ENCODE measurements around the gene PCDH19. TPM values are rescaled to one million over a fixed set of nuclear protein-coding genes. Genes with fewer than 3 reads are reported as not detected.

PCDH19 gene
- total and polyA plus RNA-seq, 2 experiments from 2014 or later = 0.87 to 1.4 TPM

DNA sequence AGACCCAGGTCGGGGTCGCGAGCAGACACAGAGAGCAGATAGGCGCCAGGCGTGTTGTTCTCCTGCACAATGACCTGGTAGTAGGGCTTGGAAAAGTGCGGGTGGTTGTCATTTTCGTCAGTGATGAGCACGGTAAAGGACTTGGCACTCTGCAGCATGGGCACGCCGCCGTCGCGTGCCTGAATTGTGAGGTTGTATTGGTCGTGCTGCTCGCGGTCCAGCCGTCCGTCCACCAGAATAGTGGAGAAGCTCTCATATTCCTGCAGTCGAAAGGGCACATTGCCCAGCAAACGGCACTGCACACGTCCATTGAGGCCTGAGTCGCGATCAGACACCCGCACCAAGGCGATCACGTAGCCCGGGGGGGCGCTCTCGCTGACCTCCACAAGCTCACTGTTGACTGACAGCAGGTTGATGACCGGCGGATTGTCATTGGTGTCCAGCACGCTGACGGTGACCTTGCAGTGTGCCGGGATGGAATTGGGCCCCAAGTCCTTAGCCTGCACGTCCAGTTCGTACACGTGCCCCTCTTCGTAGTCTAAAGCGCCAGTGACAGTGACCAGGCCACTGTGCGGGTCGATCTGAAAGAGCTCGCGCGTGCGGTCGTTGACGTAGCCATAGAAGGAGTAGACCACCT, 2.8 kb downstream of the PCDH19 start:
- peaks cover 7% of the 10 kb centered on the region; the same call in 1 of the 3 replicates for H3K36me3 Mint-ChIP-seq (ENCODE audit: low read depth)
- peaks cover 80% of the 10 kb centered on the region for H3K27me3 Mint-ChIP-seq (ENCODE audit: insufficient read depth, low read depth, poor library complexity)
- Histone ChIP-seq H2AFZ (no peak overlapping the region), H3K27me3 (ENCODE audit: insufficient read depth) (peaks cover 96% of the 10 kb centered on the region), H3K9me2 (ENCODE audit: insufficient read depth) (no peaks in the 10 kb centered on the region), H3K4me3 (peak overlapping the region; percentile 55; the same call in 1 of the 2 replicates), H3K4me2 (peak overlapping the region; percentile 80), H3K36me3 (ENCODE audit: insufficient read depth) (no peaks in the 10 kb centered on the region), H3F3A (replicated peaks; ENCODE audit: low read depth) (0 out of 2 replicates have a peak, but pooled peaks cover 3% of the 10 kb centered on the region), H3K4me1 (ENCODE audit: insufficient read depth) (peaks cover 42% of the 10 kb centered on the region), H3K27ac (ENCODE audit: low read depth) (no peak overlapping the region), H3K79me2 (replicated peaks; ENCODE audit: insufficient read depth) (no peaks in the 10 kb centered on the region), H4K20me1 (replicated peaks; ENCODE audit: insufficient read depth) (no peaks in the 10 kb centered on the region)
- H3K27ac Mint-ChIP-seq = no peak overlapping the region
- ATAC-seq = no peak
- H3K4me1 Mint-ChIP-seq = peaks cover 23% of the 10 kb centered on the region
- peak overlapping the region; percentile 23; the same call in 1 of the 3 replicates for H3K4me3 Mint-ChIP-seq
- peaks cover 9% of the 10 kb centered on the region; the same call in 2 of the 3 replicates for H3K9me3 Mint-ChIP-seq
- TF ChIP-seq ZNF331 (CRISPR knock-in tag; IDR thresholded peaks at IDR 0.05; ENCODE audit: low read depth) = no peak
- no peak for TF ChIP-seq JUNB (IDR thresholded peaks at IDR 0.05; ENCODE audit: unreplicated experiment)
- TF ChIP-seq ZNF114 (CRISPR knock-in tag; IDR thresholded peaks at IDR 0.05) = no peak
- TF ChIP-seq EZH2 (IDR thresholded peaks at IDR 0.05; ENCODE audit: low read depth, unreplicated experiment) = peak; percentile 79
- TF ChIP-seq, protein P1, sequence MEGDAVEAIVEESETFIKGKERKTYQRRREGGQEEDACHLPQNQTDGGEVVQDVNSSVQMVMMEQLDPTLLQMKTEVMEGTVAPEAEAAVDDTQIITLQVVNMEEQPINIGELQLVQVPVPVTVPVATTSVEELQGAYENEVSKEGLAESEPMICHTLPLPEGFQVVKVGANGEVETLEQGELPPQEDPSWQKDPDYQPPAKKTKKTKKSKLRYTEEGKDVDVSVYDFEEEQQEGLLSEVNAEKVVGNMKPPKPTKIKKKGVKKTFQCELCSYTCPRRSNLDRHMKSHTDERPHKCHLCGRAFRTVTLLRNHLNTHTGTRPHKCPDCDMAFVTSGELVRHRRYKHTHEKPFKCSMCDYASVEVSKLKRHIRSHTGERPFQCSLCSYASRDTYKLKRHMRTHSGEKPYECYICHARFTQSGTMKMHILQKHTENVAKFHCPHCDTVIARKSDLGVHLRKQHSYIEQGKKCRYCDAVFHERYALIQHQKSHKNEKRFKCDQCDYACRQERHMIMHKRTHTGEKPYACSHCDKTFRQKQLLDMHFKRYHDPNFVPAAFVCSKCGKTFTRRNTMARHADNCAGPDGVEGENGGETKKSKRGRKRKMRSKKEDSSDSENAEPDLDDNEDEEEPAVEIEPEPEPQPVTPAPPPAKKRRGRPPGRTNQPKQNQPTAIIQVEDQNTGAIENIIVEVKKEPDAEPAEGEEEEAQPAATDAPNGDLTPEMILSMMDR (conservative IDR thresholded peaks at IDR 0.05; ENCODE audit: low read depth in 2 of 2) = 0 out of 4 replicates have a peak, but pooled peaks of 1 of the 2 experiments have one; percentile 5
- DNase-seq (ENCODE audit: low spot score) = peak; percentile 24

DNA sequence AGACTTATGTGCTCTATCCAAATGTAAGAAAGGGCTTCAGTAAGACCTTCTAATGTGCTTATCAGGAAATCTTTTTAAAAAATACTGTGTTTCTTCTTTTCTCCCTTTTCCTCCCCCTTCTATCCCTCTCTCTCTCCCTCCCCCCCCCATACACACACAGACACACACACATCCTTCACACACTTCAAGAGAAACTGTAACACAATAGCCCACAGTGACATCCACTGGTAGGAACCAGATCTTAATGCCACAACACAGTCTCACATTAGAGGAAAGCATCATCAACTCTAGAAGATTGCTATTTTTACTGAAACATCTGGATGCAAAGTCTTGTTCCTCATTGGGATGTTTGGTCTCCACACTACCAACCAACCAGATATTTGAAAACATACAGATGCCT, 4.6 kb downstream of the PCDH19 start:
- H4K20me1 ChIP-seq (replicated peaks; ENCODE audit: insufficient read depth) = no peaks in the 10 kb centered on the region
- no peak overlapping the region for H3K4me2 ChIP-seq
- DNase-seq (ENCODE audit: low spot score) (no peak), ATAC-seq (no peak)
- Mint-ChIP-seq H3K9me3 (peaks cover 9% of the 10 kb centered on the region; the same call in 2 of the 3 replicates), H3K4me3 (no peak overlapping the region), H3K4me1 (peaks cover 19% of the 10 kb centered on the region), H3K27me3 (ENCODE audit: insufficient read depth, low read depth, poor library complexity) (peaks cover 63% of the 10 kb centered on the region), H3K36me3 (ENCODE audit: low read depth) (peaks cover 7% of the 10 kb centered on the region; the same call in 1 of the 3 replicates), H3K27ac (no peak overlapping the region)
- peaks cover 35% of the 10 kb centered on the region for H3K4me1 ChIP-seq (ENCODE audit: insufficient read depth)
- H3K27me3 ChIP-seq (ENCODE audit: insufficient read depth) = peaks cover 96% of the 10 kb centered on the region
- H3K4me3 ChIP-seq = no peak overlapping the region
- H3F3A ChIP-seq (replicated peaks; ENCODE audit: low read depth) = 0 out of 2 replicates have a peak, but pooled peaks cover 3% of the 10 kb centered on the region
- no peaks in the 10 kb centered on the region for H3K9me2 ChIP-seq (ENCODE audit: insufficient read depth)
- H3K36me3 ChIP-seq (ENCODE audit: insufficient read depth) = no peaks in the 10 kb centered on the region
- H3K27ac ChIP-seq (ENCODE audit: low read depth) = no peak overlapping the region
- no peaks in the 10 kb centered on the region for H3K79me2 ChIP-seq (replicated peaks; ENCODE audit: insufficient read depth)
- H2AFZ ChIP-seq = no peak overlapping the region
- no peak for TF ChIP-seq STAT1 (IDR thresholded peaks at IDR 0.05; ENCODE audit: unreplicated experiment)
- TF ChIP-seq, protein P1 (conservative IDR thresholded peaks at IDR 0.05; ENCODE audit: low read depth in 2 of 2) = no peak
- TF ChIP-seq, protein P2, sequence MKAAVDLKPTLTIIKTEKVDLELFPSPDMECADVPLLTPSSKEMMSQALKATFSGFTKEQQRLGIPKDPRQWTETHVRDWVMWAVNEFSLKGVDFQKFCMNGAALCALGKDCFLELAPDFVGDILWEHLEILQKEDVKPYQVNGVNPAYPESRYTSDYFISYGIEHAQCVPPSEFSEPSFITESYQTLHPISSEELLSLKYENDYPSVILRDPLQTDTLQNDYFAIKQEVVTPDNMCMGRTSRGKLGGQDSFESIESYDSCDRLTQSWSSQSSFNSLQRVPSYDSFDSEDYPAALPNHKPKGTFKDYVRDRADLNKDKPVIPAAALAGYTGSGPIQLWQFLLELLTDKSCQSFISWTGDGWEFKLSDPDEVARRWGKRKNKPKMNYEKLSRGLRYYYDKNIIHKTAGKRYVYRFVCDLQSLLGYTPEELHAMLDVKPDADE (IDR thresholded peaks at IDR 0.05) = no peak
- TF ChIP-seq, protein P3, sequence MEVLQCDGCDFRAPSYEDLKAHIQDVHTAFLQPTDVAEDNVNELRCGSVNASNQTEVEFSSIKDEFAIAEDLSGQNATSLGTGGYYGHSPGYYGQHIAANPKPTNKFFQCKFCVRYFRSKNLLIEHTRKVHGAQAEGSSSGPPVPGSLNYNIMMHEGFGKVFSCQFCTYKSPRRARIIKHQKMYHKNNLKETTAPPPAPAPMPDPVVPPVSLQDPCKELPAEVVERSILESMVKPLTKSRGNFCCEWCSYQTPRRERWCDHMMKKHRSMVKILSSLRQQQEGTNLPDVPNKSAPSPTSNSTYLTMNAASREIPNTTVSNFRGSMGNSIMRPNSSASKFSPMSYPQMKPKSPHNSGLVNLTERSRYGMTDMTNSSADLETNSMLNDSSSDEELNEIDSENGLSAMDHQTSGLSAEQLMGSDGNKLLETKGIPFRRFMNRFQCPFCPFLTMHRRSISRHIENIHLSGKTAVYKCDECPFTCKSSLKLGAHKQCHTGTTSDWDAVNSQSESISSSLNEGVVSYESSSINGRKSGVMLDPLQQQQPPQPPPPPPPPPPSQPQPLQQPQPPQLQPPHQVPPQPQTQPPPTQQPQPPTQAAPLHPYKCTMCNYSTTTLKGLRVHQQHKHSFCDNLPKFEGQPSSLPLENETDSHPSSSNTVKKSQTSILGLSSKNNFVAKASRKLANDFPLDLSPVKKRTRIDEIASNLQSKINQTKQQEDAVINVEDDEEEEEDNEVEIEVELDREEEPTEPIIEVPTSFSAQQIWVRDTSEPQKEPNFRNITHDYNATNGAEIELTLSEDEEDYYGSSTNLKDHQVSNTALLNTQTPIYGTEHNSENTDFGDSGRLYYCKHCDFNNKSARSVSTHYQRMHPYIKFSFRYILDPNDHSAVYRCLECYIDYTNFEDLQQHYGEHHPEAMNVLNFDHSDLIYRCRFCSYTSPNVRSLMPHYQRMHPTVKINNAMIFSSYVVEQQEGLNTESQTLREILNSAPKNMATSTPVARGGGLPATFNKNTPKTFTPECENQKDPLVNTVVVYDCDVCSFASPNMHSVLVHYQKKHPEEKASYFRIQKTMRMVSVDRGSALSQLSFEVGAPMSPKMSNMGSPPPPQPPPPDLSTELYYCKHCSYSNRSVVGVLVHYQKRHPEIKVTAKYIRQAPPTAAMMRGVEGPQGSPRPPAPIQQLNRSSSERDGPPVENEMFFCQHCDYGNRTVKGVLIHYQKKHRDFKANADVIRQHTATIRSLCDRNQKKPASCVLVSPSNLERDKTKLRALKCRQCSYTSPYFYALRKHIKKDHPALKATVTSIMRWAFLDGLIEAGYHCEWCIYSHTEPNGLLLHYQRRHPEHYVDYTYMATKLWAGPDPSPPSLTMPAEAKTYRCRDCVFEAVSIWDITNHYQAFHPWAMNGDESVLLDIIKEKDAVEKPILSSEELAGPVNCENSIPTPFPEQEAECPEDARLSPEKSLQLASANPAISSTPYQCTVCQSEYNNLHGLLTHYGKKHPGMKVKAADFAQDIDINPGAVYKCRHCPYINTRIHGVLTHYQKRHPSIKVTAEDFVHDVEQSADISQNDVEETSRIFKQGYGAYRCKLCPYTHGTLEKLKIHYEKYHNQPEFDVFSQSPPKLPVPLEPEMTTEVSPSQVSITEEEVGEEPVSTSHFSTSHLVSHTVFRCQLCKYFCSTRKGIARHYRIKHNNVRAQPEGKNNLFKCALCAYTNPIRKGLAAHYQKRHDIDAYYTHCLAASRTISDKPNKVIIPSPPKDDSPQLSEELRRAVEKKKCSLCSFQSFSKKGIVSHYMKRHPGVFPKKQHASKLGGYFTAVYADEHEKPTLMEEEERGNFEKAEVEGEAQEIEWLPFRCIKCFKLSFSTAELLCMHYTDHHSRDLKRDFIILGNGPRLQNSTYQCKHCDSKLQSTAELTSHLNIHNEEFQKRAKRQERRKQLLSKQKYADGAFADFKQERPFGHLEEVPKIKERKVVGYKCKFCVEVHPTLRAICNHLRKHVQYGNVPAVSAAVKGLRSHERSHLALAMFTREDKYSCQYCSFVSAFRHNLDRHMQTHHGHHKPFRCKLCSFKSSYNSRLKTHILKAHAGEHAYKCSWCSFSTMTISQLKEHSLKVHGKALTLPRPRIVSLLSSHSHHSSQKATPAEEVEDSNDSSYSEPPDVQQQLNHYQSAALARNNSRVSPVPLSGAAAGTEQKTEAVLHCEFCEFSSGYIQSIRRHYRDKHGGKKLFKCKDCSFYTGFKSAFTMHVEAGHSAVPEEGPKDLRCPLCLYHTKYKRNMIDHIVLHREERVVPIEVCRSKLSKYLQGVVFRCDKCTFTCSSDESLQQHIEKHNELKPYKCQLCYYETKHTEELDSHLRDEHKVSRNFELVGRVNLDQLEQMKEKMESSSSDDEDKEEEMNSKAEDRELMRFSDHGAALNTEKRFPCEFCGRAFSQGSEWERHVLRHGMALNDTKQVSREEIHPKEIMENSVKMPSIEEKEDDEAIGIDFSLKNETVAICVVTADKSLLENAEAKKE (CRISPR knock-in tag; IDR thresholded peaks at IDR 0.05) = no peak
- TF ChIP-seq EZH2phosphoT487 (IDR thresholded peaks at IDR 0.05; ENCODE audit: unreplicated experiment) = no peak
